ENCODE data around the gene ZNF839.

DNA sequence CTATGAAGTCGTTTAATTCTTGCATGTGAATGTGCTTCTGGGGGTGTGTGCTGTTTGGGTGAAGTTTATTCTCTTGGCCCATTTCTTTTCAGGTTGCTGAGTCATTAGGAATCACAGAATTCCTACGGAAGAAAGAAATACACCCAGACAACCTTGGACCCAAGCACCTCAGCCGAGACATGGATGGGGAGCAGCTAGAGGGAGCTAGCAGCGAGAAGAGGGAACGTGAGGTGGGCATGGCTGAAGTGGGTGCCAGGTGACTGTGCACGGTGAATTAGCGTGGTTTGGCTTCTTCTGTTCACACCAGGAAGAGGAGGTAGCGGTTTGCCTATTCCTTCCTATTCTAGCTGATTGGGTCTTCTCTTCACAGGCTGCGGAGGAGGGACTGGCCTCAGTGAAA, 19.2 kb downstream of the ZNF839 start:
- TF ChIP-seq POLR2A (IDR thresholded peaks at IDR 0.05) (no peak), POLR2AphosphoS5 (IDR thresholded peaks at IDR 0.05) (no peak)
- TF ChIP-seq, protein P1, sequence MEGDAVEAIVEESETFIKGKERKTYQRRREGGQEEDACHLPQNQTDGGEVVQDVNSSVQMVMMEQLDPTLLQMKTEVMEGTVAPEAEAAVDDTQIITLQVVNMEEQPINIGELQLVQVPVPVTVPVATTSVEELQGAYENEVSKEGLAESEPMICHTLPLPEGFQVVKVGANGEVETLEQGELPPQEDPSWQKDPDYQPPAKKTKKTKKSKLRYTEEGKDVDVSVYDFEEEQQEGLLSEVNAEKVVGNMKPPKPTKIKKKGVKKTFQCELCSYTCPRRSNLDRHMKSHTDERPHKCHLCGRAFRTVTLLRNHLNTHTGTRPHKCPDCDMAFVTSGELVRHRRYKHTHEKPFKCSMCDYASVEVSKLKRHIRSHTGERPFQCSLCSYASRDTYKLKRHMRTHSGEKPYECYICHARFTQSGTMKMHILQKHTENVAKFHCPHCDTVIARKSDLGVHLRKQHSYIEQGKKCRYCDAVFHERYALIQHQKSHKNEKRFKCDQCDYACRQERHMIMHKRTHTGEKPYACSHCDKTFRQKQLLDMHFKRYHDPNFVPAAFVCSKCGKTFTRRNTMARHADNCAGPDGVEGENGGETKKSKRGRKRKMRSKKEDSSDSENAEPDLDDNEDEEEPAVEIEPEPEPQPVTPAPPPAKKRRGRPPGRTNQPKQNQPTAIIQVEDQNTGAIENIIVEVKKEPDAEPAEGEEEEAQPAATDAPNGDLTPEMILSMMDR (IDR thresholded peaks at IDR 0.05): no peak
